DOHH2 (cell line): ENCODE measurements around the gene PEAK1.

ENCODE experiments used
- CTCF ChIP-seq: fragments of 200-600 bp; sonication (generic); IDR thresholded peaks from one replicate; pipeline ENCODE4 v1.5.1; 2014; ENCODE audit warnings: antibody characterized with exemption, mild to moderate bottlenecking, low read depth, low read length; ENCODE audit not compliant: poor library complexity, severe bottlenecking
- EZH2phosphoT487 ChIP-seq: fragments of 200-600 bp; sonication (generic); IDR thresholded peaks from 2 replicates; pipeline ENCODE4 v1.6.1; 2017; ENCODE audit warnings: borderline replicate concordance, mild to moderate bottlenecking, antibody characterized with exemption, low read length, moderate library complexity, mixed read lengths

- no peak for TF ChIP-seq CTCF
- TF ChIP-seq EZH2phosphoT487, result no peak
These were observed 124.5 kb downstream of the PEAK1 start for GRCh38 chr15:77295446-77295845.
